Measurements from ENCODE around the gene LRP1. TPM values are rescaled to one million over a fixed set of nuclear protein-coding genes. Genes with fewer than 3 reads are reported as not detected.

Gene LRP1
- total and polyA plus RNA-seq, 2 experiments from 2014 or later, result 26.6 to 145 TPM

DNA sequence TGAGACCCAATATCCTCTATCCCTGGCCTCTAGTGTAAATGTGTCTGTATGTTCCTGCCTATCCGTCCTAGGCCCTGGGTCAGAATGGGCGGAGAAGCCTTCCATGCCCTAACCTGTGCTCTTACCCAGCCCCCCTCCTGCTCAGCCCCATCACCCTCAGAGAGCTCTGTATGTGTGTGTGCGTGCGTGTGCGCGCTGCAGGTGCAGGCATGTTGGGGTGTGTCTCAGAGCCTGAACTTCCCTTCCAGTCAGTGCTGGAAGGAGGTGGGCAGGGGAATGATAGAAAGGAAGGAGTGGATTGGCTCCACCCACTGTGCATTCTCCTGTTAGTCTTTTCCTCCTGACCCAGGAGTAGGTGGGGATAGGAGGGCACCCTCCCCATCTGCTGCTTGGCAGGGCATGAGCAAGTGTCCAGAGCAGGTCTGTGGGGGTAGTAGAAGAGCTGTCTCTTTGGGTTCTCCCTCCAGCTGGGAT, 32.1 kb upstream of the LRP1 start:
- no peak for DNase-seq (ENCODE audit: low spot score)
- Histone ChIP-seq H3K4me3 (no peak overlapping the region), H3K4me1 (ENCODE audit: insufficient read depth) (peaks cover 27% of the 10 kb centered on the region), H3K36me3 (ENCODE audit: insufficient read depth) (no peaks in the 10 kb centered on the region), H3K27ac (ENCODE audit: low read depth) (no peak overlapping the region), H3K4me2 (no peak overlapping the region), H3K79me2 (replicated peaks; ENCODE audit: insufficient read depth) (no peaks in the 10 kb centered on the region), H3K27me3 (ENCODE audit: insufficient read depth) (no peaks in the 10 kb centered on the region), H4K20me1 (replicated peaks; ENCODE audit: insufficient read depth) (no peaks in the 10 kb centered on the region; the same call in 1 of the 2 replicates), H3K9me2 (ENCODE audit: insufficient read depth) (no peaks in the 10 kb centered on the region), H3F3A (replicated peaks; ENCODE audit: low read depth) (peaks cover 10% of the 10 kb centered on the region; the same call in 1 of the 2 replicates), H2AFZ (no peak overlapping the region)
- peaks cover 30% of the 10 kb centered on the region for H3K27me3 Mint-ChIP-seq (ENCODE audit: insufficient read depth, low read depth, poor library complexity)
- peaks cover 58% of the 10 kb centered on the region for H3K36me3 Mint-ChIP-seq (ENCODE audit: low read depth)
- peaks cover 49% of the 10 kb centered on the region for H3K4me1 Mint-ChIP-seq
- TF ChIP-seq ZNF114 (CRISPR knock-in tag; IDR thresholded peaks at IDR 0.05) (no peak), EZH2phosphoT487 (IDR thresholded peaks at IDR 0.05; ENCODE audit: unreplicated experiment) (no peak), ZNF331 (CRISPR knock-in tag; IDR thresholded peaks at IDR 0.05; ENCODE audit: low read depth) (no peak), NANOG (IDR thresholded peaks at IDR 0.05; ENCODE audit: borderline replicate concordance) (no peak), POLR2AphosphoS5 (IDR thresholded peaks at IDR 0.05; ENCODE audit: low read depth) (no peak), EZH2 (IDR thresholded peaks at IDR 0.05; ENCODE audit: low read depth, unreplicated experiment) (no peak), JUNB (IDR thresholded peaks at IDR 0.05; ENCODE audit: unreplicated experiment) (no peak), CREB1 (CRISPR knock-in tag; IDR thresholded peaks at IDR 0.05; ENCODE audit: low read depth) (no peak), STAT1 (IDR thresholded peaks at IDR 0.05; ENCODE audit: unreplicated experiment) (no peak)
- TF ChIP-seq, protein P1, sequence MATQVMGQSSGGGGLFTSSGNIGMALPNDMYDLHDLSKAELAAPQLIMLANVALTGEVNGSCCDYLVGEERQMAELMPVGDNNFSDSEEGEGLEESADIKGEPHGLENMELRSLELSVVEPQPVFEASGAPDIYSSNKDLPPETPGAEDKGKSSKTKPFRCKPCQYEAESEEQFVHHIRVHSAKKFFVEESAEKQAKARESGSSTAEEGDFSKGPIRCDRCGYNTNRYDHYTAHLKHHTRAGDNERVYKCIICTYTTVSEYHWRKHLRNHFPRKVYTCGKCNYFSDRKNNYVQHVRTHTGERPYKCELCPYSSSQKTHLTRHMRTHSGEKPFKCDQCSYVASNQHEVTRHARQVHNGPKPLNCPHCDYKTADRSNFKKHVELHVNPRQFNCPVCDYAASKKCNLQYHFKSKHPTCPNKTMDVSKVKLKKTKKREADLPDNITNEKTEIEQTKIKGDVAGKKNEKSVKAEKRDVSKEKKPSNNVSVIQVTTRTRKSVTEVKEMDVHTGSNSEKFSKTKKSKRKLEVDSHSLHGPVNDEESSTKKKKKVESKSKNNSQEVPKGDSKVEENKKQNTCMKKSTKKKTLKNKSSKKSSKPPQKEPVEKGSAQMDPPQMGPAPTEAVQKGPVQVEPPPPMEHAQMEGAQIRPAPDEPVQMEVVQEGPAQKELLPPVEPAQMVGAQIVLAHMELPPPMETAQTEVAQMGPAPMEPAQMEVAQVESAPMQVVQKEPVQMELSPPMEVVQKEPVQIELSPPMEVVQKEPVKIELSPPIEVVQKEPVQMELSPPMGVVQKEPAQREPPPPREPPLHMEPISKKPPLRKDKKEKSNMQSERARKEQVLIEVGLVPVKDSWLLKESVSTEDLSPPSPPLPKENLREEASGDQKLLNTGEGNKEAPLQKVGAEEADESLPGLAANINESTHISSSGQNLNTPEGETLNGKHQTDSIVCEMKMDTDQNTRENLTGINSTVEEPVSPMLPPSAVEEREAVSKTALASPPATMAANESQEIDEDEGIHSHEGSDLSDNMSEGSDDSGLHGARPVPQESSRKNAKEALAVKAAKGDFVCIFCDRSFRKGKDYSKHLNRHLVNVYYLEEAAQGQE (IDR thresholded peaks at IDR 0.05; ENCODE audit: unreplicated experiment), result no peak
- TF ChIP-seq, protein P2, sequence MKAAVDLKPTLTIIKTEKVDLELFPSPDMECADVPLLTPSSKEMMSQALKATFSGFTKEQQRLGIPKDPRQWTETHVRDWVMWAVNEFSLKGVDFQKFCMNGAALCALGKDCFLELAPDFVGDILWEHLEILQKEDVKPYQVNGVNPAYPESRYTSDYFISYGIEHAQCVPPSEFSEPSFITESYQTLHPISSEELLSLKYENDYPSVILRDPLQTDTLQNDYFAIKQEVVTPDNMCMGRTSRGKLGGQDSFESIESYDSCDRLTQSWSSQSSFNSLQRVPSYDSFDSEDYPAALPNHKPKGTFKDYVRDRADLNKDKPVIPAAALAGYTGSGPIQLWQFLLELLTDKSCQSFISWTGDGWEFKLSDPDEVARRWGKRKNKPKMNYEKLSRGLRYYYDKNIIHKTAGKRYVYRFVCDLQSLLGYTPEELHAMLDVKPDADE (IDR thresholded peaks at IDR 0.05), result no peak
- TF ChIP-seq, protein P3, sequence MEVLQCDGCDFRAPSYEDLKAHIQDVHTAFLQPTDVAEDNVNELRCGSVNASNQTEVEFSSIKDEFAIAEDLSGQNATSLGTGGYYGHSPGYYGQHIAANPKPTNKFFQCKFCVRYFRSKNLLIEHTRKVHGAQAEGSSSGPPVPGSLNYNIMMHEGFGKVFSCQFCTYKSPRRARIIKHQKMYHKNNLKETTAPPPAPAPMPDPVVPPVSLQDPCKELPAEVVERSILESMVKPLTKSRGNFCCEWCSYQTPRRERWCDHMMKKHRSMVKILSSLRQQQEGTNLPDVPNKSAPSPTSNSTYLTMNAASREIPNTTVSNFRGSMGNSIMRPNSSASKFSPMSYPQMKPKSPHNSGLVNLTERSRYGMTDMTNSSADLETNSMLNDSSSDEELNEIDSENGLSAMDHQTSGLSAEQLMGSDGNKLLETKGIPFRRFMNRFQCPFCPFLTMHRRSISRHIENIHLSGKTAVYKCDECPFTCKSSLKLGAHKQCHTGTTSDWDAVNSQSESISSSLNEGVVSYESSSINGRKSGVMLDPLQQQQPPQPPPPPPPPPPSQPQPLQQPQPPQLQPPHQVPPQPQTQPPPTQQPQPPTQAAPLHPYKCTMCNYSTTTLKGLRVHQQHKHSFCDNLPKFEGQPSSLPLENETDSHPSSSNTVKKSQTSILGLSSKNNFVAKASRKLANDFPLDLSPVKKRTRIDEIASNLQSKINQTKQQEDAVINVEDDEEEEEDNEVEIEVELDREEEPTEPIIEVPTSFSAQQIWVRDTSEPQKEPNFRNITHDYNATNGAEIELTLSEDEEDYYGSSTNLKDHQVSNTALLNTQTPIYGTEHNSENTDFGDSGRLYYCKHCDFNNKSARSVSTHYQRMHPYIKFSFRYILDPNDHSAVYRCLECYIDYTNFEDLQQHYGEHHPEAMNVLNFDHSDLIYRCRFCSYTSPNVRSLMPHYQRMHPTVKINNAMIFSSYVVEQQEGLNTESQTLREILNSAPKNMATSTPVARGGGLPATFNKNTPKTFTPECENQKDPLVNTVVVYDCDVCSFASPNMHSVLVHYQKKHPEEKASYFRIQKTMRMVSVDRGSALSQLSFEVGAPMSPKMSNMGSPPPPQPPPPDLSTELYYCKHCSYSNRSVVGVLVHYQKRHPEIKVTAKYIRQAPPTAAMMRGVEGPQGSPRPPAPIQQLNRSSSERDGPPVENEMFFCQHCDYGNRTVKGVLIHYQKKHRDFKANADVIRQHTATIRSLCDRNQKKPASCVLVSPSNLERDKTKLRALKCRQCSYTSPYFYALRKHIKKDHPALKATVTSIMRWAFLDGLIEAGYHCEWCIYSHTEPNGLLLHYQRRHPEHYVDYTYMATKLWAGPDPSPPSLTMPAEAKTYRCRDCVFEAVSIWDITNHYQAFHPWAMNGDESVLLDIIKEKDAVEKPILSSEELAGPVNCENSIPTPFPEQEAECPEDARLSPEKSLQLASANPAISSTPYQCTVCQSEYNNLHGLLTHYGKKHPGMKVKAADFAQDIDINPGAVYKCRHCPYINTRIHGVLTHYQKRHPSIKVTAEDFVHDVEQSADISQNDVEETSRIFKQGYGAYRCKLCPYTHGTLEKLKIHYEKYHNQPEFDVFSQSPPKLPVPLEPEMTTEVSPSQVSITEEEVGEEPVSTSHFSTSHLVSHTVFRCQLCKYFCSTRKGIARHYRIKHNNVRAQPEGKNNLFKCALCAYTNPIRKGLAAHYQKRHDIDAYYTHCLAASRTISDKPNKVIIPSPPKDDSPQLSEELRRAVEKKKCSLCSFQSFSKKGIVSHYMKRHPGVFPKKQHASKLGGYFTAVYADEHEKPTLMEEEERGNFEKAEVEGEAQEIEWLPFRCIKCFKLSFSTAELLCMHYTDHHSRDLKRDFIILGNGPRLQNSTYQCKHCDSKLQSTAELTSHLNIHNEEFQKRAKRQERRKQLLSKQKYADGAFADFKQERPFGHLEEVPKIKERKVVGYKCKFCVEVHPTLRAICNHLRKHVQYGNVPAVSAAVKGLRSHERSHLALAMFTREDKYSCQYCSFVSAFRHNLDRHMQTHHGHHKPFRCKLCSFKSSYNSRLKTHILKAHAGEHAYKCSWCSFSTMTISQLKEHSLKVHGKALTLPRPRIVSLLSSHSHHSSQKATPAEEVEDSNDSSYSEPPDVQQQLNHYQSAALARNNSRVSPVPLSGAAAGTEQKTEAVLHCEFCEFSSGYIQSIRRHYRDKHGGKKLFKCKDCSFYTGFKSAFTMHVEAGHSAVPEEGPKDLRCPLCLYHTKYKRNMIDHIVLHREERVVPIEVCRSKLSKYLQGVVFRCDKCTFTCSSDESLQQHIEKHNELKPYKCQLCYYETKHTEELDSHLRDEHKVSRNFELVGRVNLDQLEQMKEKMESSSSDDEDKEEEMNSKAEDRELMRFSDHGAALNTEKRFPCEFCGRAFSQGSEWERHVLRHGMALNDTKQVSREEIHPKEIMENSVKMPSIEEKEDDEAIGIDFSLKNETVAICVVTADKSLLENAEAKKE (CRISPR knock-in tag; IDR thresholded peaks at IDR 0.05), result no peak
- TF ChIP-seq, protein P4, sequence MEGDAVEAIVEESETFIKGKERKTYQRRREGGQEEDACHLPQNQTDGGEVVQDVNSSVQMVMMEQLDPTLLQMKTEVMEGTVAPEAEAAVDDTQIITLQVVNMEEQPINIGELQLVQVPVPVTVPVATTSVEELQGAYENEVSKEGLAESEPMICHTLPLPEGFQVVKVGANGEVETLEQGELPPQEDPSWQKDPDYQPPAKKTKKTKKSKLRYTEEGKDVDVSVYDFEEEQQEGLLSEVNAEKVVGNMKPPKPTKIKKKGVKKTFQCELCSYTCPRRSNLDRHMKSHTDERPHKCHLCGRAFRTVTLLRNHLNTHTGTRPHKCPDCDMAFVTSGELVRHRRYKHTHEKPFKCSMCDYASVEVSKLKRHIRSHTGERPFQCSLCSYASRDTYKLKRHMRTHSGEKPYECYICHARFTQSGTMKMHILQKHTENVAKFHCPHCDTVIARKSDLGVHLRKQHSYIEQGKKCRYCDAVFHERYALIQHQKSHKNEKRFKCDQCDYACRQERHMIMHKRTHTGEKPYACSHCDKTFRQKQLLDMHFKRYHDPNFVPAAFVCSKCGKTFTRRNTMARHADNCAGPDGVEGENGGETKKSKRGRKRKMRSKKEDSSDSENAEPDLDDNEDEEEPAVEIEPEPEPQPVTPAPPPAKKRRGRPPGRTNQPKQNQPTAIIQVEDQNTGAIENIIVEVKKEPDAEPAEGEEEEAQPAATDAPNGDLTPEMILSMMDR (conservative IDR thresholded peaks at IDR 0.05; ENCODE audit: low read depth in 2 of 2), result no peak
- no peak for ATAC-seq
- no peak overlapping the region for H3K4me3 Mint-ChIP-seq
- H3K9me3 Mint-ChIP-seq, result no peaks in the 10 kb centered on the region
- H3K27ac Mint-ChIP-seq, result peak overlapping the region; percentile 96
